ENCODE measurements around the gene SYNPO2L.
"Not testable (repeated sequence)": the region's sequence is repeated elsewhere in the genome, so short reads cannot be mapped to it uniquely, and the experiment has no call there.

Gene SYNPO2L

DNA sequence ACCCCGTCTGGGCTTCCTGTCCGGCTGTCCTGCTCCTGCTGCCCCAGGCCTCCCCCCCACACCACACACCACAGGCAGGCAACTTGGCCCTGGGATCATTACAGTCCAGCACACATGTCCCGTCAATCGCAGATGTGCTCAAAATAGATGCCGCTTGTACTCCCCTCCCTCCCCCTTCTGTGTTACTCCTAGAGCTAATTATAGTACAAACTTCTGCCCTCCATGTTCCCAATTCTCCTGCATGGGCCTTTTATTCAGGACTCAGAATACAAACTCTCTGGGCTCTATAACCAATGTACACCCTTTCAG, at the start of gene SYNPO2L:
Gene SYNPO2L (minus strand): TSS at position 40 of the 309 bp plus-strand sequence. CDS start 107 bp downstream, outside the sequence.
- no peak for DNase-seq

DNA sequence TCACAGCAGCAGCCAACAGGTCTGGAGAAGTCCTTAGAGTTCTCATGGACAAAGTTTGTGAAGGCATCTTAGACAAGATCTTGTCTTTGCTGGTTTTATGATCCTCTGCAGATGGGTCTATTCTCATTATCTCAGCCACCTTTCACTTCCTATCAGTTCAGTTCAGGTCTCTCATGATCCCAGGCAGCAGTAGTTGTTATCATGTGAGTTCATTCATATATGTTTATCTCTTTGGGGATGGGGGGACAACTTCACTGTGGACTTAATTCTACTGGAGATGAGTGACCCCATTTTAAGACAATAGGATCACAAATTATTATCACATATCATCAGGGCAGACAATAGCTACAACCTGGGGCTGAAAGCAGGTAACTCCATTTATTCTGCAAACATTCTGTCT, 48.1 kb upstream of the SYNPO2L start:
- DNase-seq, result not testable (repeated sequence)

DNA sequence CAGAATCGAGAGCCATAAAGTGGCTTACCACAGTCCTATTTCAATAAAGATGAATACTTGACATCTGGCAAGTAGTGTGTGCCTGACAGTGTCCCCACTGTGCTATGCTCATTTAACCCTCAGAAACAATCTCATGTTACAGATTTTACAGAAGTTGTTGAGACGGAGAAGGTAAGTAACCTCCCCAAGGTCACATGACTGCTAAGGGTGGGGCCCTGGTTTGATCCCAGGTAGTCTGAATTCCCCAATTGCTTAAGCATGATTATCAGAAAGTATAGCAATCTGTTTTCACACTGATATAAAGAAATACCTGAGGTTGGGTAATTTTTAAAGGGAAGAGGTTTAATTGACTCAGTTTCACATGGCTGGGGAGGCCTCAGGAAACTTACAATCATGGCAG, 43.0 kb upstream of the SYNPO2L start:
- not testable (repeated sequence) for DNase-seq

- not testable (repeated sequence) for DNase-seq
Measured at GRCh38 chr10:73697675-73698159, 41.9 kb upstream of the SYNPO2L start, which contains the start of gene AGAP5. AGAP5 (minus strand) TSS chr10:73698109; CDS start chr10:73697755, 354 bp downstream.

DNA sequence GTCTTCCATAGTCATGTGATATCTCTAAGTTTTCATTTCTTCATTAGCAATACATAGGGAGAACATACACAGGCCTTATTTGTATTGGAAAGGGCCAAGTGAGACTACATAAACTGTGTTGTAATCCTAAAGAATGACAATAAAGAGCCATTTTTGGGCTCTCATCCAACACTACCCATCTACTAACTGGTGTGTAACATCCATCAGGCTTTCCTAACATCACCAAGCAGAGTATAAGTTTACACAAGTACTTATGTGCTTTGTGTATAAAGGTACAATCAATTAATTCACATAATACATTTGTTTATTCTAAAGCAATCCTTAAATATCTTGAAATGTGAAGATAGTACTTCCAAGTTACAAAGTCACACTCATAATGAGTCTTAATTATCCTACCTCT, 39.5 kb upstream of the SYNPO2L start:
- not testable (repeated sequence) for DNase-seq

DNA sequence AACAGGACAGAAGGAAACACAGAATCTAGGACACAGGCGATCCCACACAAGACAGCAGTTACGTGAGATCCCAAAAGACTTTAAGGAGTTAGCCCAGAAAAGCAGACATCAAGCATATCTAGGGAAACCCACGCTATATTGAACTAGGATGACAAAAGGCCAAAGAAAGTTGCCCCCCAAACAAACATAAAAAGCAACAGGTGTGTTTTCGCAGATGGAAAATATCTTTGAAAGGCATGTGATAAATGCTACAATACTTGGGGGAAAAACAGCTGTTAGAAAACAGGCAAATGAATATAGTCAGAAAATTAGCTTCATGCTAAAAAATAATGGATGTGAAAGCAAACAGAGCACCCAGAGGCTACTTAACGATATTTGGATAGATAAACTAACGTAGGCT, 34.9 kb upstream of the SYNPO2L start:
- not testable (repeated sequence) for DNase-seq

- not testable (repeated sequence) for DNase-seq
Measured at GRCh38 chr10:73689596-73689995, 33.8 kb upstream of the SYNPO2L start.

GRCh38 chr10:73687641-73688040, 31.8 kb upstream of the SYNPO2L start:
- DNase-seq, result not testable (repeated sequence)

DNA sequence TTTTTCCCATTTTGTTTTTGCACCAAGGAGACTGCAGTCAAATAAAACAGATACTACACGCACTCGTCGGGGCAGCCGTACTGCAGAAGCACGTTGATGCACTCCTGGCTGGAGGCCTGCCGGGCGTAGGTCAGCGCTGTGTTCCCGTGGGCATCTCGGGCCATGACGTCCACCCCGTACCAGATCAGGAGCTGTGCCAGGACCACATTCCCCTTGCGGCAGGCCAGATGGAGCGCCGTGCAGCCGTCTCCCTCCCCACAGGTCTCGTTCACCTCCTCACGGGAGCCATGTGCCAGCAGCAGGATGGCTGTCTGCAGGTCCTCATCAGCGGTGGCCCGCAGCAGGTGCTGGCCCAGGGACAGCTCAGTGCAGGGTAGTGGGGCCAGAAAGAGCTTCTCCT, 18.7 kb upstream of the SYNPO2L start:
- not testable (repeated sequence) for DNase-seq

GRCh38 chr10:73668378-73668777, 12.5 kb upstream of the SYNPO2L start:
- not testable (repeated sequence) for DNase-seq

- DNase-seq, result not testable (repeated sequence)
Measured at GRCh38 chr10:73666153-73666809, 10.5 kb upstream of the SYNPO2L start.

DNA sequence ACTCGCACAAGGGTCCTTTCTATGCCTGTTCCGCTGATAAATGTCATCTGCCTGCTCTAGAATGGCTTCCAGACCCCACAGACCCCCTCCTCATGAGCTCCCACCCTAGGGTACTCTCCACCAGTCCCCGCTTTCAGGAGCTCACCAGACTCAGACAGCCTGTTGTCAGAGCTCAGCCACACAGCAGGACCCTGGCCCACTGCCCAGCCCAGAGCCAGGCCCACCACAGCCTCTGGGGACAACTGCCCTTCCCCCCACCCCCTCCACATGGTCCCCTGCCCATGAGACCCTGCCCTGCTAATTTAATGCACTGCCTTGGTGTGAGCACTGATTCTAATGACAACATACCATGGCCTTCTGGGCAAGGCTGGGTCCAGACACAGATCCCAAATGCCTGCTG, 9.8 kb upstream of the SYNPO2L start:
- DNase-seq, result not testable (repeated sequence)

DNA sequence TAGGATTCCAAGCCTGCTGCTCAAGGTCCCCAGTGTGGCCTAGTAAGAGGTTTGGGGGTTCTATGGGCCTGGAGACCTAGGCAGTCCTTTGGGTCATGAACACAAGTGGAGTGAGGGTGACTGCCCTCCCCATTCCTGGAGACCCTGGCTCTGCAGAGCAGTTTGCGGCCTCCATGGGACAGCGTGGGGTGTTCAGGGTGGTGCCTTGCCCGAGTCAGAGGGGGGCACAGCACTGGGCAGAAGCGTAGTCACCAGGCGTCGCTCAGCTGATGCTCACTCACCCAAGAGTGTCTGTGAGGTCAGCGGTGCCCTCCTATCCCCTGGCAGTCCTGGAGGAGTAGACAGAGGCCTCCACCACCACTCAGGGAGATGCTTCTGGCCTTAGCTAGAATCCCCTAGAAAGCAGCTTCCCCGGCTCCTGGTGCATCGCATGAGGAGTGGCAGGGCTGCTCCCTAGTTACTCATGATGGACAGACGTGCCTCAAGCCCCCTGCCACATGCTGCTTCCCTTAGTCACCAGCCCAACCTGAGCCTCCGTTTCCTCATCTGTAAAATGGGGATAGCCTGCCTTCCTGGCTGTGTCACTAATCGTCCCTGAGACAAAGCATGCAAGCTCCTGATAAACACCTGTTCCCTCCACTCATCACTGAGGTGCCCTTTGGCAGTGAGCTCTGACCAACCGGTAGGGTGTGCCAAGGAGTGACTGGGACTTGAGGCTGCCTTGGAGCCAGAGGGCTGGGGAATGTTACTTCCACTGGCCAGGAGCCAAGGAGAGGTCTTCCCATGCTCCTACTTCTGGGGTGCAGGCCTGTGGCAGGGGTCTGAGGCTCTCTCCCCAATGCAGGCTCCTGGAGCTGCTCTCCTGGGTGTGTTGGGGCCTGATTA, 8.6 kb upstream of the SYNPO2L start:
- not testable (repeated sequence) for DNase-seq

DNA sequence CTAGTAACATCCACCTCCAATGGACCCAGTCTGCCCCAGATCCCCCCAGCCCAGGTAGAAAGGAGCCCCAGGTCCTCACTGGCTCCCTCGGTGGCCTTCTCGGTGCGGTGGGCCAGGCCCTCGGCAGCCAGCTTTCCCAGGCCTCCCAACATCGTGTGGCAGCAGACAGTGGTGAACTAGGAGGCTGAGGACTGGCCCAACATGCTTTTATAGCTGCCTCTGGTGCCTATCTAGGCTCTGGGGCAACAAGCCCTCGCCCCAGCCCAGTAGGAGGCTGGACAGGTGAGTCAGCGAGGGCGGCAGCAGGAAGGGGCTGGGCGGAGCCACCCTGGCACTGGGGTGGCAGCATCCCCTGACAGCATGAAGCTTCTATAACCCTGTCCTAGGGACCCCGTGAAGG, 7.8 kb upstream of the SYNPO2L start:
- not testable (repeated sequence) for DNase-seq

DNA sequence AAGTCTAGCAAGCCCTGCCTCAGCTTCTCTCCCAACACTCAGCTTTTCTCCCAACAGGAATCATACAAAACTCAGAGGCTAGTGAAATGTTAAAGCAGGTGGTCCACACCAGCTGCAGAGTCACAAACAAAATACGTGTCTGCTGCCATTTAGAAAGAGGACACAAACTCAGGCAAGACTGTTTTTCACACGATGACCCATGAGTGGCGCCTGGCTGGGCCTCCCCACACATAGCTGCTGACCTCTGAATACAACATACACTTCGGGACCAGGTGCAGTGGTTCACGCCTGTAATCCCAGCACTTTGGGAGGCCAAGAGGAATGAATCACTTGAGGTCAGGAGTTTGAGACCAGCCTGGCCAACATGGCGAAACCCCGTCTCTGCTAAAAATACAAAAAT, 6.9 kb upstream of the SYNPO2L start:
- not testable (repeated sequence) for DNase-seq

DNA sequence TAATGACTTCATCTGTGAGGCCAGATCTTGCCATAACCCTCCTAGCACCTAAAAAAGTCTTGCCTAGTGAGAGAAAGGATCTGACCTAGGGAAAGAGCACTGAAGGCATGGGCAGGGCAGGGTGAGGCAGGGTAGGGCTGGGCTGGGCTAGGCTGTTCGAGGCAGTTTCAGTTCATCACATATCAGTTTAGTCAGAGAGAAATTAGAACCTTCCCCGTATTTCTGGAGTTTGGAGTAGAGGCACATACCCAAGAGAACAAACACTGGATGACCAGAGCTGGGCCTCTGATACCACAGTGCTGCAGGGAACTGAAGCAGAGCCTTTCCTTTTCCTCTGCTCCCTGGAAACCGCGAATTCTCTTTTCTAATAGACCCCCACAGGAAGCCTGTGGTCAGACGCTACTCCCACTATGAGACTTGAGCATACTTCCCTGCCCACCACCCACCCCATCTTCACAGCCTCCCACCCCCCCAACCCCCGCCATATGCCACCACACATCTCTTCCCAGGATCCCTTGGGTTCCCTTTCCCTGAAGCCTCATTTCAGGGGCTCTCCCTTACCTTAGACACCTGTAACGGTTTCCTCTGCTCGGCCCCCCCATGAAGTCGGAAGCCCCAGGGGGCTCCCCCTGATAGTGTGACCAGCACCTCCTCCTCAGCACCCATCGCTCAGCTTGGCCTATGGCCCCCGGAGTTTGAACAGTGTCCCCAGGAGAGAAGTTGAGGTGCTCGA, 406 bp downstream of the SYNPO2L start:
- no peak for DNase-seq

- no peak for DNase-seq
Measured at GRCh38 chr10:73653701-73654100, 2.1 kb downstream of the SYNPO2L start.

- DNase-seq, result no peak
Measured at GRCh38 chr10:73653195-73653594, 2.6 kb downstream of the SYNPO2L start.

- no peak for DNase-seq
Measured at GRCh38 chr10:73650537-73651331, 5.1 kb downstream of the SYNPO2L start.

GRCh38 chr10:73649876-73650536, 5.8 kb downstream of the SYNPO2L start:
- DNase-seq, result no peak

- DNase-seq, result no peak
Measured at GRCh38 chr10:73648975-73649829, 6.6 kb downstream of the SYNPO2L start.

All from NCI-H1092 (cell line).